ENCODE results near the gene DPF3. TPM values are rescaled to one million over a fixed set of nuclear protein-coding genes. Genes with fewer than 3 reads are reported as not detected.

The DPF3 gene
- total RNA-seq, 1 donor from 2014 or later: 0.89 TPM

GRCh38 chr14:72675126-72675525, 218.8 kb downstream of the DPF3 start:
- no peak for DNase-seq

DNA sequence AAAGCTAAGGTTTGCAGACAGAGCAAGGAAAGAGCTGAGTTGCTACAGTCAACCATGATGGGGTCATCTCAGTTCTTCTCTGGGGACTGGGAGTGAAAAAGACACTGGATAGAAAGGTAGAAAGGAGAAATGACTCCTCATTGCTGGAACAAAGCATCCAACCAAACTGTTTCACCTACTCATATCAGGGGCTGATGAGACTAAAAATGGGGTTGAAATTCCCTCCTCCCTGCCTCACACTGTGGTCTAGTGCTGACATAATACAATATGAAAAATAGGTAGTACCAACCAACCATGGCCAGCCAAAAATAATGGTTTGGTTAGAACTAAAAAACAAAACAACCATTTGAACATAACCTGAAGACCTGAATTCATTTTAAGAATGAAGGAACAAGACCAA, 220.7 kb downstream of the DPF3 start:
- DNase-seq: no peak

DNA sequence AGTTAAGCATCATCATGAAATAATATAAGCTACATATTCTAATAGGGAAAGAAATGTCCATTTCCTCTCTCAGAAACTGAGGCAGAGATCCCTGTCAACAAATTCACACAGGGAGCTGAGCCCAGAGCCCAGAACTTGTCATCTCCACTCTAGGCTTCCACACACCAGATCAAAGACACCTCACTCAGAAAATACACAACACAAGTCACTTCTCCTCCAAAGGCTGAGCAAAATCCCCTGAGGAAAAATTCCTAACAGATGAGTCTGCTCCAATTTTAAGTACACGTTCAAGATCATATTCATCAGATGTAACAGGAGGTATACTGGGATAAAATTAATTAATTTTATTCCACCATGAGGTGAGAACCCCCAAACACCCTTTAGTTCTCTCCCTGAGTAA, 227.3 kb downstream of the DPF3 start:
- peak; percentile 4 for DNase-seq

GRCh38 chr14:72665259-72665658, 228.6 kb downstream of the DPF3 start:
- DNase-seq: no peak

DNA sequence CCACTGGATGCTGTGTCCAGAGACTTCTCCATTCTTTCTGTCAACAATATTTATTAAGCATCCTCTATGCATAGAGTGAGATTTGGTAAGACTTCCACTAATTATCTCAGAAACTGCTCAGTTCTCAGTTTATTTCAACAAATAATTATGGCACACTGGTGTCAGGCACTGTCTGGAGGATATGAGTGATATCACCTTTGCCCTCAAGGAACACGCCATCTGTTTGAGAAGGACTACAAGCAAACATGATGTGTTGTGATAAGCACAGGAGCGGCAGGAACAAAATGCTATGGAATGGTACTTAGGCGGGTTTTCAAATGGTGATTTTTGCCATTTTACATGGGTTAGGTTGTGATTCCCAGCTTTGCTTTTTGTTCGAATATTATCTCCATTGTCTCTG, 229.2 kb downstream of the DPF3 start:
- no peak for DNase-seq

DNA sequence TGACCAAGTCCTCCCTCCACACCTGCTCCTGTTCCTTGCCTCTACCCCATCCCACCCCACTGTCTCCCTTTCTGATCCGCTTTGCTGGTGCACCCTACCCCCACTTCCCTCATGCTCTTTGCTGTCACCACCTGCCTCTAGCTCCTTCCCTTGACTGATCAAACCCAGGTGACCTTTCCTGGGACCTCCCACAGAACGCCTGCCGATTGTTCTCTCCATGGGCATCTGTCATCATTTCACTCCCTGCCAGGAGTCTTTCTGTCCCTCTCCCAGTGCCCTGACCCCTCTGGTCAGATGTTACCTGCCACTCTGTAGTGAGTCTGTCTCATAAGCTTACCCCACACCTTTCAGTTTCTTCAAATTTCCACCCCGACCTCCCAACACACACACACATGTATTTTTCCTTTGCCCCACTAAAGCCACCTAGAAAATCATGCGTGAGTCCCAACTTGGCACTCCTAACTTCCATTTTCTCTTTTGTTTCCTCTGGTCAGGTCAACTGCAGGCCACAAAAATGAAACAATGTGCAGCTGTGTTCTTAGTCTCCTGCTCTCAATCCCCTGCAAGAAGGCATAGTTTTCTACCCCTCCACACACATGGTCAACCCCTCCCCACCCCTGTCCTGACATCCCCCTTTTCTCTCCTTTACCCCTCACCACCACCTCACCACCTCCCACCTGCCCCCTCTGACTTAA, 229.8 kb downstream of the DPF3 start:
- DNase-seq: no peak

DNA sequence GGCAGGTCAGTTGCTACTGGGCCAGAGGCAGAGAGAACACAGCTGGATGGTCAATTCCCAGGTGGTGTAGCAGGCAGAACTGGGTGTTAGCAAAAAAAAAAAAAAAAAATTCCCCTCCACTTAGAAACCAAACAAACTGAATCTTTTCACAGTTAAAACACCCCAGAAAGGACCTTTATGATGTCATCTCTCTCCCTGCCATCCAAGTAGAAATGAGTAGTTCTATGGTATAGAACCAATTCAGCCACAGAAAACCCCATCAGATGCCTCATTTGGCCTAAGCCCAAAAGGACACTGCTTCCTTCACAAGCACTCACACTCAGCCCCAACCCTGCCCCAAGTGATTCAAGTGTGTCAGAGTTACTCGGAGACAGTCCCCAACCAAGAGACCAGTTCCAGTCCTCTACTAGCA, 230.8 kb downstream of the DPF3 start:
- DNase-seq: no peak

DNA sequence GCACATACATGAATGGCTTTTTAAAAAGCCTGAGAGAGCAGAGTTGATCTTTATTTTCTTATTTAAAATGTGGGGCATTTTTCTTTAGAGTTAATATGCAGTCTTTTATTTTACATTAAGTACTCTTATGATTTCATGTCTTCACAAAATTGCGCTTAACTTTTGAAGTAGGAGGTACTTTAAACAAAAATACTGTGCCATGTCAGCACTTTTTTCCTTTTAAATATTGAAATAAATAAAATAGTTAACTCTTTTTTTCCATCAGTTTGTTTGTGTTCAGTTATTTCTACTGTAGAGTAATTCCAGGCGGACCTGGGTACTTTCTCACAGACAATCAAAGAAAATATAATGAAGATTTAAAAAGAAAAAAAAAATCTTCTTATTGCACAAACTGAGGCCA, 231.7 kb downstream of the DPF3 start:
- DNase-seq: no peak

DNA sequence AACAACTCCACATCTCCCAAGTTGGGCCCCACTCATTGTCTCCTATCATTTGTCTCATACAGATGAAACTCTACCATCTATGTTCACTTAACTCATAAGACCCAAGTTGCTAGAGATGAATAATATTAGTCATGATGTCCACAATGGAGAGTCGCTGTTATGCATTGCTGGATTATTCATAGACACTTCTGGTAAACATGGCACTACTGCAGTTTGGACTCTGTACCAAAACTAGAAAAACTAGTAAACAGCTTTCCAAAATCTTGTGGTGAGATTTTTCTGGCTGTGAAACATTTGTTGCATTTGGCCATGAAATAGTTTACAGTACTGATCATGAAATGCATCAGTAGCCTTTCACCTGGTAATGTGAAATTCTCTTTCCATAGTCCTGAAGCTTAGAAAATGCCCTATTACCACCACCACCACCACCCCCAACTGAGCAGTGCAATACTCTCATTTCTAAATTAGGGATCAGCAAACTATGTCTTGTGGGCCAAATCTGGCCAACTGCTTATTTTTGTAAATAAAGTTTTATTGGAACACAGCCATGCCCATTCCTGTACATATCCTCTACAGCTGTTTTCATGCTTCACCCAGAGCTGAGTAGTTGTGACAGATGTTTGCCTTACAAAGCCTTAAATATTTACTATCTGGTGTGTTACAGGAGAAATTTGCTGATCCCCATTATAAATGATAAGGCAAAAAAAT, 236.5 kb downstream of the DPF3 start:
- no peak for DNase-seq

- DNase-seq: no peak
Observed at GRCh38 chr14:72653026-72653425, 240.9 kb downstream of the DPF3 start.

DNA sequence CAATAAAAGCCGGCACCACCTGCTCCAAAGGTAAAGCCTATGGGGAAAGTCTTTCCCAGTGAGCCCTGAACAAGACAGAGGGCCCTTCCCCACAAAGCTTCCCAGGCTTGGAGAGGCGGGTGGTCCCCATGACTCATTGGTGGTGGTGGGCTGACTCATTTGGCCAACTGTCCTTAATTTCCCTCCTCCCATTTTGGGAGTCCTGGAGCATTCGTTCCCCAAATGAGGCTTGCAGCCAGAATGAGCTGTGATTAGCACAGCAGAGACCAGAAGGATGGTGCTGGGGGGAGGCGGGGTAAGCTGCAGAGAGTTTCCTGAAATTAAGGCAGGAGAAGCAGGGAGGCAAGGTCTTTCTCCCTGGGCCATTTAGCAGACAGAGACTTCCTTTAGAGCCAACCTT, 241.7 kb downstream of the DPF3 start:
- no peak for DNase-seq

- DNase-seq: no peak
Observed at GRCh38 chr14:72651714-72652113, 242.2 kb downstream of the DPF3 start.

DNA sequence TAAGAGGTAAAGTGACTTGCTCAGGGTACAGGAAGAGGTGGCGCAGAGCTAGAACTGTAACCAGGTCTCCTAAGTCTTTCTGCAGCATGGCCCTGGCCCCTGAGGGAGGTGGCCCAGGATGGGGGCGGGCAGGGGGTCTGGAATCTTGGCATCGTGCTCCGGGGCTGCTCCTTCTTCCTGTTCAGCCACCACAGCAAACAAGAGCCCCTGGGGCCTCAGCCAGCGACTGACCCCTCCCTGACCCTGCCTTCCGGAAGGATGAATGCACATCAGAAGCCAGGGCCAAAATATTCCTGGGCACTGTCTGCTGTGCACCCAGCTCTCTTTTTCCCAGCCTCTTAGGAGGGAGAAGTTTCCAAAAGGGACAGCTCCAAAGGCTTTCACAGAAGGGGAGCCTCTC, 242.8 kb downstream of the DPF3 start:
- DNase-seq: no peak

GRCh38 chr14:72649603-72650227, 244.2 kb downstream of the DPF3 start:
- no peak for DNase-seq

GRCh38 chr14:72647782-72648181, 246.1 kb downstream of the DPF3 start:
- DNase-seq: no peak

DNA sequence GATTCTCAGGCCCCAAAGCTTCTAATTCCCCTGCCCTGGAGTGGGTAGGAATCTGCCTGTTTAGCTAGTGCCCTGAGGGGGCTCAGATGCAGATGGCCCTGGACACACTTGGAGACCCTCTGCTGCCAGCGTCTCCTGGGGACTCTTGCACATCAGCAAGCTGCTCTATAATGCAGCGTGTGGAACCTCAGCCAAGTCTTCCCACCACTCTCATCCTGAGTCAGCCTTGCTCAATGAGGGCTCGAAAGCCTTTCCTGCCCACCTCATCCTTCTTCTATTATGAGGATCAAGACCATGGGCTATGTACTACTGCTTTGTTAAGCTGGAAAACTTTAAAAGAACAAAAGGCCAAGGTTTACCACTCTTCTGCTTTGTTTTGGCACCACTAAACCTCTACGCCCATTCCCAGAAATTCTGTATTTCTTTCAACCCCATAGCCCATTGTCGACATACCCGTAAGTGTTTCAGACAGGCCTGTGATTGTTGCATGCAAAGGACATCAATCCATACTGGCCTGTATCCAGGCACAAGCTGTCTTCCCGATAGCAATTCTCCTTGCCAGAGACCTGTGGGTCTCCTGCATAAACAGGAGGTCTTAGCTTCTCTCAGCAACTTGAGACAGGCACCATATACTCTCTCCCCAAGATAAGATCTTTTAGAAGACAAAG, 246.9 kb downstream of the DPF3 start:
- DNase-seq: no peak

DNA sequence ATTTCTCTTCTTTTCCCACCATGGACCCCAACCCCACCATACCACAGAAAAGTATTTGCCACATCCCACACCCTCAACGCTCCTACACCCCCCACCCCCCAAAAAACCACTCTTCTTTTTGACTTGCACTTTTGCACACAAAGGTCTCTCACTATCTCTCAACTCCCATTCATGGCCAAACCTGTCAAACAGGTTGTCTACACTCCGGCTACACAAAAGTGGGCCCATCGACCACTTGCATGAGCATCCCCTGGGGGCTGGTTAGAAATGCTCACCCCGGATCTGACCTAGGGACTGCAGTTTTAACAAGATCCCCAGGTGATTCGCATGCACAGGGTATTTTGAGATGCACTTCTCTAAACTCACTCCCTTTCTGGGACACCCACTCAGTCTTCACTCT, 248.2 kb downstream of the DPF3 start:
- no peak for DNase-seq

- no peak for DNase-seq
Observed at GRCh38 chr14:72644758-72645489, 249.0 kb downstream of the DPF3 start.

- no peak for DNase-seq
Observed at GRCh38 chr14:72644038-72644437, 249.9 kb downstream of the DPF3 start.

DNA sequence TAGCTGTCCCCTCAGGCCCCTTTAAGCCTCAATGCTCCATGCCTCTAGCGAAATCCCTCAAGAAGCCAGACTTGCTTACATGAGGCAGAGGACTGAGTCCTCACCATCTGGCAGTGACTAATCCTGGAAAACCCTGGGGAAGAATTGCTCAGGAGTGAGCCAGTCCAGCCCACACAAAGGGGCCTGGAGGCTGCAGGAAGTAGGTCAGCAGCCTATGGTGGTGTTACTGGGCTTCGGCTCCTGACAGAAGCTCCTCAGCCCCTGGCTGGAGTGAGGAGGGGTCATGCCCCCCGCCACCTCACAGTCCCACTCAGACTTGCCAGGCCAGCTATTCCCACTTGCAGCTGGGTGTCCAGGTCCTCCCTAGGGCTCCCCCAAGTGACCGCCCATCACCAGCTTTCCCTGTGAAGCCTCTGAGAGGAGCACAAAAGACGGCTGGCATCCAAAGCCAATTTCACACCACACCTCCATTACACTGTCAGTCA, 250.5 kb downstream of the DPF3 start:
- DNase-seq: peak; percentile 30

- DNase-seq: no peak
Observed at GRCh38 chr14:72640911-72641485, 252.9 kb downstream of the DPF3 start.

DNA sequence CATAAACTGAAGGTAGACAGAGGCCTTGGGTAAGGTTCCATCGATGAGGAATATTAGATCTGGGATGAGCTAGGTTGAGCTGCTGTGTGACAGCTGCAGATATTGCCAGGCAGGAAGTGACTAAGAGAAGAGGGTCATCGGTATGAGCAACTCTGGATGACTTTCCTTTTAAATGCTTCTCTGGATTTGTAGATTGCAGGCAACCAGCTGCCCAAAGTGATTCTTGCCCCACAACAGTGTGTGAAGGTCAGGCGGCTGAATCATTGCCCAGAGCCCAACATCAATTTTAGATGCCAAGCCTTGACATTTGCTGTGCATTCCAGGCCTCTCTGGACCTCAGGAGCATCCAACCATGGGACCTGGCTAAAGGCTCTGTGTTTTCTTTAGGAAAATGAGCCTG, 255.9 kb downstream of the DPF3 start:
- DNase-seq: no peak

All from skin of body (tissue), 2 donors.